SK-N-SH treated with all-trans-retinoic acid at 6 μM for 48 hours (cell line): Measurements from ENCODE around the gene DLX1.

ENCODE experiments used
- ATAC-seq: fragments of 200-7000 bp; cut with Tn5 transposase; 3 replicates; pipeline ENCODE4 v1.9.1; 2020; ENCODE audit warnings: mild to moderate bottlenecking, moderate library complexity
- ARNTL ChIP-seq: fragments of 450-650 bp; formaldehyde crosslinking; IDR thresholded peaks from 2 replicates; pipeline ENCODE4 v1.5.0; 2020; ENCODE audit warnings: low read depth, mild to moderate bottlenecking, moderate library complexity, borderline replicate concordance
- BACH2 ChIP-seq: fragments of 250-450 bp; sonication (Bioruptor Pico); IDR thresholded peaks from 2 replicates; pipeline ENCODE4 v1.9.0; 2021; ENCODE audit warnings: mild to moderate bottlenecking, borderline replicate concordance
- ESRRG ChIP-seq: fragments of 250-450 bp; sonication (Bioruptor Pico); IDR thresholded peaks from 2 replicates; pipeline ENCODE4 v1.6.1; 2021; ENCODE audit warnings: mild to moderate bottlenecking
- GLIS3 ChIP-seq: fragments of 250-450 bp; sonication (Bioruptor Pico); IDR thresholded peaks from 2 replicates; pipeline ENCODE4 v1.5.0; 2020; ENCODE audit warnings: mild to moderate bottlenecking, moderate library complexity
- ISL1 ChIP-seq: fragments of 250-450 bp; sonication (Bioruptor Pico); IDR thresholded peaks from 2 replicates; pipeline ENCODE4 v2.1.2; 2022; ENCODE audit warnings: mild to moderate bottlenecking, moderate library complexity
- OSR1 ChIP-seq: fragments of 250-450 bp; sonication (Bioruptor Pico); IDR thresholded peaks from 2 replicates; pipeline ENCODE4 v1.8.0; 2022; ENCODE audit warnings: moderate library complexity, mild to moderate bottlenecking, inconsistent platforms
- PPARA ChIP-seq: fragments of 250-450 bp; sonication (Bioruptor Pico); IDR thresholded peaks from 2 replicates; pipeline ENCODE4 v1.5.0; 2020; ENCODE audit warnings: mild to moderate bottlenecking, borderline replicate concordance
- RARB ChIP-seq: fragments of 250-450 bp; sonication (Bioruptor Pico); IDR thresholded peaks from 2 replicates; pipeline ENCODE4 v1.8.0; 2021; ENCODE audit warnings: mild to moderate bottlenecking, moderate library complexity
- SNAI2 ChIP-seq: fragments of 250-450 bp; sonication (Bioruptor Pico); IDR thresholded peaks from 2 replicates; pipeline ENCODE4 v1.5.0; 2020; ENCODE audit warnings: mild to moderate bottlenecking, moderate library complexity
- TCF4 ChIP-seq: fragments of 250-450 bp; sonication (Bioruptor Pico); IDR thresholded peaks from 2 replicates; pipeline ENCODE4 v1.8.0; 2021; ENCODE audit warnings: mild to moderate bottlenecking, moderate library complexity, borderline replicate concordance
- TOX ChIP-seq: fragments of 250-450 bp; sonication (Bioruptor Pico); IDR thresholded peaks from 2 replicates; pipeline ENCODE4 v1.8.0; 2021; ENCODE audit warnings: mild to moderate bottlenecking, moderate library complexity, borderline replicate concordance
- TSHZ2 ChIP-seq: fragments of 250-450 bp; sonication (Bioruptor Pico); IDR thresholded peaks from 2 replicates; pipeline ENCODE4 v1.5.0; 2020; ENCODE audit warnings: mild to moderate bottlenecking, moderate library complexity
- ZC3H10 ChIP-seq: fragments of 250-450 bp; sonication (Bioruptor Pico); IDR thresholded peaks from 2 replicates; pipeline ENCODE4 v1.5.1; 2021; ENCODE audit warnings: mild to moderate bottlenecking, moderate library complexity
- ZFP3 ChIP-seq: fragments of 250-450 bp; sonication (Bioruptor Pico); IDR thresholded peaks from 2 replicates; pipeline ENCODE4 v1.5.0; 2020; ENCODE audit warnings: mild to moderate bottlenecking, moderate library complexity
- ZFP30 ChIP-seq: fragments of 450-650 bp; formaldehyde crosslinking; IDR thresholded peaks from 2 replicates; pipeline ENCODE4 v1.5.0; 2022; ENCODE audit warnings: mild to moderate bottlenecking, moderate library complexity
- ZNF565 ChIP-seq: fragments of 450-650 bp; formaldehyde crosslinking; conservative IDR thresholded peaks from 2 replicates; pipeline ENCODE4 v1.5.0; 2020; ENCODE audit warnings: low read depth, mild to moderate bottlenecking, moderate library complexity
- ZNF70 ChIP-seq: fragments of 450-650 bp; formaldehyde crosslinking; IDR thresholded peaks from 2 replicates; pipeline ENCODE4 v1.5.0; 2020; ENCODE audit warnings: mild to moderate bottlenecking, moderate library complexity
- ZNF8 ChIP-seq: fragments of 450-650 bp; formaldehyde crosslinking; IDR thresholded peaks from 2 replicates; pipeline ENCODE4 v1.5.0; 2020; ENCODE audit warnings: mild to moderate bottlenecking, moderate library complexity
- TF ChIP-seq, protein P1 (sequence below): fragments of 250-450 bp; sonication (Bioruptor Pico); IDR thresholded peaks from 2 replicates; pipeline ENCODE4 v1.5.1; 2020; ENCODE audit warnings: low read depth, mild to moderate bottlenecking, moderate library complexity
- TF ChIP-seq, protein P2 (sequence below): fragments of 250-450 bp; sonication (Bioruptor Pico); IDR thresholded peaks from 2 replicates; pipeline ENCODE4 v1.5.1; 2021; ENCODE audit warnings: mild to moderate bottlenecking, moderate library complexity
- TF ChIP-seq, protein P3 (sequence below): fragments of 250-450 bp; sonication (Bioruptor Pico); IDR thresholded peaks from 2 replicates; pipeline ENCODE4 v1.8.0; 2021; ENCODE audit warnings: low read depth, mild to moderate bottlenecking, moderate library complexity, borderline replicate concordance

Gene DLX1

DNA sequence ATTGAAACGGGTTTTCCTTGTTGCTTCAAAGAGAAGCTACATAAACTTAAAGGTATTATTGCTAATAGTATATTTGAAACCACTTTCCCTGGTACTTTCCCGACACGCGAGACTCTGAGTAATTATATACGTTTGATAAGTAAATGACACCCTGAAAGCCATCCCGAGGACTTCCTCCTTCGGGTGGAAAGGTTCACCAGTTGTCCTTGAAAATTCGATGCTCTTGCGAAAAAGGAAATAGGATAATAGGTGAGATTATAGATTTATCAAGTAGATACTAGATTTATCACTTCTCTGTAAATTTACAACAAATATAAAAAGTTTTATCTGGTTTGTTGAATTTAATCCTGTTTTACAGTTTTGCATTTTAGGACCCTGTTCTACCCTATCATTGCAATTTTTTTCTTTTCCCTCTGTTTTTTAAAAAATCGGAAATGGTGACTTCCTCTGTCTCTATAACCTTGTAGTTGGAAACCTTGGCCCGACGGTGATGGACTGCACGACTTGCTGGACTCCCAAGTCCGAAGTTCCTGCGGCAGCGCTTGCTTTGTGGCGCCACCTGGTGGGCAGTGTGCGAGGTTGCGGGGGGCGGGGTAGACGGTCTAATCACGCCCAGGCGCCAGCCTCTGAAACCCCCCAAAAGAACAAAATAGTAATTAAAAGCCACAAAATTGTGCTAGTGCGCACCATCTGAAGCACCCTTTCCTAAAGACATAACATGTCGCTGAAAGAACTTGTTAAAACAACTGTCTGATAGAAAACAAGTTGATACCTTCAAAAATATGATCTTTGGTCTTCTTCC is 18.4 kb downstream of the DLX1 start:
- ATAC-seq: peak; percentile 61
- no peak for TF ChIP-seq ISL1 (CRISPR knock-in tag)
- TF ChIP-seq PPARA (CRISPR knock-in tag): no peak
- TF ChIP-seq ZNF70 (CRISPR knock-in tag): peak; percentile 64; the same call in 1 of the 2 replicates

DNA sequence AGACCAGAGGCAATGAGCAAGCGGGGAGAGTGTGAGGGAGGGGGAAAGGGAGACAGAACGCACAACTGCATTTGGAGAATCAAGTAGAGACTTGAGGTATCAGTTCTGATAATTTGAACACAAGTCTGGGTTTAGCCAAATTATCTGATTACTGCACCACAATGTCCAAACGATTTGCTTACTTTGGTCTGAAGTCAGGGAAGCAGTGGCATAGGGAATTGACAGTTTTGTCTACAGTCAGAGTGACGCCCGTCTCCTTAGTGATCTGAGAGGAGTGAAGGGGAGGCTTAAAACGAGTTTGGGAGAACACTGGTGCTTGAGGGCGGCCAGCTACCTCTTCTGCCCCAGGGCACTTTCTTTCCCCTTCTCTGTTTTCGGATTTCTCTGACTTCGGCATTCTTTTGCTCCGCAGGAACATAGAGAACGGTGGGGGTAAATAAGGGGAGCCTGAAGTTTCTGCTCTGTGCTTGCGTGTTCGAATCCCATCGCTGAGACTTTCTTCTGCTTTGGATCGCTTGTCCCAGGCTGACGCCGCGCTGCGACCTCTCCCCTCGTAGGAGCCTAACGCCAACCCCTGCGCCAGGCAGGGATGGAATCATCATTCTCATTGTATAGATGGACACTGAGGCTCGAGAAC is 20.3 kb downstream of the DLX1 start:
- TF ChIP-seq TOX (no peak), ZNF565 (CRISPR knock-in tag) (no peak), GLIS3 (CRISPR knock-in tag) (no peak), ZC3H10 (CRISPR knock-in tag) (no peak), TCF4 (CRISPR knock-in tag) (no peak), OSR1 (CRISPR knock-in tag) (no peak), RARB (no peak), PPARA (CRISPR knock-in tag) (no peak)
- TF ChIP-seq, protein P1, sequence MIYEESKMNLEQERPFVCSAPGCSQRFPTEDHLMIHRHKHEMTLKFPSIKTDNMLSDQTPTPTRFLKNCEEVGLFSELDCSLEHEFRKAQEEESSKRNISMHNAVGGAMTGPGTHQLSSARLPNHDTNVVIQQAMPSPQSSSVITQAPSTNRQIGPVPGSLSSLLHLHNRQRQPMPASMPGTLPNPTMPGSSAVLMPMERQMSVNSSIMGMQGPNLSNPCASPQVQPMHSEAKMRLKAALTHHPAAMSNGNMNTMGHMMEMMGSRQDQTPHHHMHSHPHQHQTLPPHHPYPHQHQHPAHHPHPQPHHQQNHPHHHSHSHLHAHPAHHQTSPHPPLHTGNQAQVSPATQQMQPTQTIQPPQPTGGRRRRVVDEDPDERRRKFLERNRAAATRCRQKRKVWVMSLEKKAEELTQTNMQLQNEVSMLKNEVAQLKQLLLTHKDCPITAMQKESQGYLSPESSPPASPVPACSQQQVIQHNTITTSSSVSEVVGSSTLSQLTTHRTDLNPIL: no peak
- TF ChIP-seq, protein P2, sequence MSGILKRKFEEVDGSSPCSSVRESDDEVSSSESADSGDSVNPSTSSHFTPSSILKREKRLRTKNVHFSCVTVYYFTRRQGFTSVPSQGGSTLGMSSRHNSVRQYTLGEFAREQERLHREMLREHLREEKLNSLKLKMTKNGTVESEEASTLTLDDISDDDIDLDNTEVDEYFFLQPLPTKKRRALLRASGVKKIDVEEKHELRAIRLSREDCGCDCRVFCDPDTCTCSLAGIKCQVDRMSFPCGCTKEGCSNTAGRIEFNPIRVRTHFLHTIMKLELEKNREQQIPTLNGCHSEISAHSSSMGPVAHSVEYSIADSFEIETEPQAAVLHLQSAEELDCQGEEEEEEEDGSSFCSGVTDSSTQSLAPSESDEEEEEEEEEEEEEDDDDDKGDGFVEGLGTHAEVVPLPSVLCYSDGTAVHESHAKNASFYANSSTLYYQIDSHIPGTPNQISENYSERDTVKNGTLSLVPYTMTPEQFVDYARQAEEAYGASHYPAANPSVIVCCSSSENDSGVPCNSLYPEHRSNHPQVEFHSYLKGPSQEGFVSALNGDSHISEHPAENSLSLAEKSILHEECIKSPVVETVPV (CRISPR knock-in tag): no peak
- TF ChIP-seq, protein P3, sequence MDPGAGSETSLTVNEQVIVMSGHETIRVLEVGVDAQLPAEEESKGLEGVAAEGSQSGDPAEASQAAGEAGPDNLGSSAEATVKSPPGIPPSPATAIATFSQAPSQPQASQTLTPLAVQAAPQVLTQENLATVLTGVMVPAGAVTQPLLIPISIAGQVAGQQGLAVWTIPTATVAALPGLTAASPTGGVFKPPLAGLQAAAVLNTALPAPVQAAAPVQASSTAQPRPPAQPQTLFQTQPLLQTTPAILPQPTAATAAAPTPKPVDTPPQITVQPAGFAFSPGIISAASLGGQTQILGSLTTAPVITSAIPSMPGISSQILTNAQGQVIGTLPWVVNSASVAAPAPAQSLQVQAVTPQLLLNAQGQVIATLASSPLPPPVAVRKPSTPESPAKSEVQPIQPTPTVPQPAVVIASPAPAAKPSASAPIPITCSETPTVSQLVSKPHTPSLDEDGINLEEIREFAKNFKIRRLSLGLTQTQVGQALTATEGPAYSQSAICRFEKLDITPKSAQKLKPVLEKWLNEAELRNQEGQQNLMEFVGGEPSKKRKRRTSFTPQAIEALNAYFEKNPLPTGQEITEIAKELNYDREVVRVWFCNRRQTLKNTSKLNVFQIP (CRISPR knock-in tag): no peak
- ATAC-seq: no peak

DNA sequence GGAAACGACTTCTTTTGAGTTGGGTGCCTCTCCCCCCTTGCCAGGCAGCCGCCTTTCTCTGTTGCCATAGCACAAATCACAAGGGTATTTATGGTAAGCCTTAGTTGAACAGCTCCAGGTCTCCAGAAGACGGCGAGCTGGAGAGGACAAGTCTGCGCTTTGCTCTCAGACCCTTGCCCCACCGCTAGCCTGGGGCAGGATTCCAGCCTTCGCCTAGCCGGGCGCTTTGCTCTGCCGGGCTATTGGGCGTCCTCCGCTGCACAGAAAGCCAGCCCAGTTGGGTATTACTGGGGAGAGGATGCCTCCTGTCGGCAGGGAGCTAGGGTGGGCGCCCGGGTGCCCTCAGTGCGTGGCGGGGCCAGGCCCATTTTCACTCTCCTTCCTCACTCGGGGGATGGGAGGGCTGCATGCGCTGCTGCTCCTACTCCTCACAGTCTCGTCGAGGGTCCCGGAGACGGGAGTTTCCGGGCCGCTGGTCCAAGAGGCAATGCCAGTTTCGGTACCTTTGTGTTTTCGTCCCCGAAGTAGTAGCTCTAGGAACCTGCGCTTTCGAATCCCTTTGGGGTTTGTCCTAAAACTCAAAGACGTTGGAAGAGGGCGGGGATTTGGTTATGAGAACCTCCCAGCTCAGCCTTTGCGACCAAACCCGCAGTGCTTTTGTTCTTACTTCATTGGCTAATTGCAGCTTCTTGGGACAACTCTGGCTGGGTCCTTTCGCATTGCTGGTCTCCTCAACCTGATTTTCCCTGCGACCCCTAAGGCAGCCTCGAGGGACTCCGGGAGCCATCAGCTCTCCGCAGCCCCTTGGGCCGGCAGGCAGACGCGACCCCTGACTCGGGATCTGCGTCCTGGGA is 21.0 kb downstream of the DLX1 start:
- TF ChIP-seq TSHZ2 (no peak), GLIS3 (CRISPR knock-in tag) (no peak), PPARA (CRISPR knock-in tag) (no peak), OSR1 (CRISPR knock-in tag) (no peak), ZNF565 (CRISPR knock-in tag) (no peak), ISL1 (CRISPR knock-in tag) (no peak), ZC3H10 (CRISPR knock-in tag) (no peak), BACH2 (CRISPR knock-in tag) (no peak), ZFP30 (CRISPR knock-in tag) (no peak), ARNTL (CRISPR knock-in tag) (no peak), ZNF8 (CRISPR knock-in tag) (no peak), TCF4 (CRISPR knock-in tag) (no peak), ZFP3 (no peak), ESRRG (CRISPR knock-in tag) (no peak), SNAI2 (CRISPR knock-in tag) (no peak)
- TF ChIP-seq, protein P2 (CRISPR knock-in tag): no peak
- TF ChIP-seq, protein P1: no peak
- TF ChIP-seq, protein P3 (CRISPR knock-in tag): no peak
- TF ChIP-seq, all 23 proteins: peak for 0
- peak; percentile 58 for ATAC-seq
